Measurements from ENCODE around the gene MSH5.
A peak's percentile ranks its signal among the peaks of the same experiment; 100 is the strongest.

The MSH5 gene

DNA sequence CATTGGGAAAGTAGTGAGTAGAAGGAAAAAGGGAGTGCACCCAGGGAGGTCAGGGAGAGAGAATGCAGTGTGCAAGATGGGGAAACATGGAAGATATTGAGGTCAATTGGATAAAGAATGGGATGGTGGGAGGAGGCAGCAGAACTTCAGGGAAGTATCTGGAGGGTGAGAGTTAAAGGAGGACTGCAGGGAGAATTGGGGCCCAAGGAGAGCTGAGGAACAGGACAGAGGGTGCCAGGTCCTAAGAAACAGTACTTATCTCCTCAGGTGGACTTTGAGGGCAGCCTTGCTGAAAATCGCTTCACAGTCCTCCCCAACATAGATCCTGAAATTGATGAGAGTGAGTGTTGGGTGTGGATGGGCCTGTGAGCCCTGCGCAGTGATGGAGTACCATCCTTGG, 18.5 kb downstream of the MSH5 start:
- no peak for DNase-seq (ENCODE audit: low read depth in 2 of 2)

DNA sequence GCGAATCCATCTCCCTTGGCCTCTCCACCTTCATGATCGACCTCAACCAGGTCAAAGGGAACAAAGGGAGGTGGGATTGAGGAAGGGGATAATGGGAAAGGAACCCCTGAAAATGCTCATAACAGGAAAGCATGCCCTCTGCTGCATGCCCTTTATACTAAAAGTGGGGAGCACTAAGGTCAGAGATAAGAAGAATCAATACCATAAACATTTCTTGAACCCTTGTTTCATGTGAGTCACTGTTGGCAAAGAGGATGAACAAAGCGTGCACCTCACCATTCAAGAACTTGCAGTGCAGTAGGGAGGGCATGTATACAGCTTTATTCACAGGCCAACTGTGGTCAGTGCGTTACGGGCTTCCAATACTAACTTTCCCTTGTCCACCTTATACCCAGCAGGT, 21.0 kb downstream of the MSH5 start:
- DNase-seq (ENCODE audit: low read depth in 2 of 2), result no peak

DNA sequence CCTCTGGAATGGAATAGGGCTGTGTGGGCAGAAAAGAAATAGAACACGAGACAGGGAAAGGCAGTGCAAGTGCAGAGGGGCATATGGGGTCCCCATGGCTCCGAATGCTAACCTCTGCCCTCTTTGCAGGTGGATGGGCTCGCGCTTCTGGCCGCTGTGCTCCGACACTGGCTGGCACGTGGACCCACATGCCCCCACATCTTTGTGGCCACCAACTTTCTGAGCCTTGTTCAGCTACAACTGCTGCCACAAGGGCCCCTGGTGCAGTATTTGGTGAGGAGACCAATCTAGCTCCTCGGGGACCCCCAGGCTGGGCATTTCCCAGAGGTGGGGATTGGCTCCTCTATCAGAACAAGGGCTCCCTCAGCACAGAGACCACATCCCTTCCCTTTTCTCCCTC, 21.5 kb downstream of the MSH5 start:
- no peak for DNase-seq (ENCODE audit: low read depth in 2 of 2)

DNA sequence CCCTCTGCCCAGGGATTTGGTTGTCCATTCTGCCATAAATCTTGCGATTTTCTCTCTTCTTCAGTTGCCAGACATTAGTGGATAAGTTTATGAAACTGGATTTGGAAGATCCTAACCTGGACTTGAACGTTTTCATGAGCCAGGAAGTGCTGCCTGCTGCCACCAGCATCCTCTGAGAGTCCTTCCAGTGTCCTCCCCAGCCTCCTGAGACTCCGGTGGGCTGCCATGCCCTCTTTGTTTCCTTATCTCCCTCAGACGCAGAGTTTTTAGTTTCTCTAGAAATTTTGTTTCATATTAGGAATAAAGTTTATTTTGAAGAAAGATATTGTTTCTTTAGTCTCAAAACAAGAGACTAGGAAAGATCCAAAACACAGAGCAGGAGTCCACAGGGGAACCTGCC, 22.6 kb downstream of the MSH5 start, which contains the start of gene SAPCD1:
TSS of gene SAPCD1 (plus strand) at position 301 of the 400 bp plus-strand sequence. CDS start 399 bp downstream, outside the sequence.
- no peak for DNase-seq (ENCODE audit: low read depth in 2 of 2)

DNA sequence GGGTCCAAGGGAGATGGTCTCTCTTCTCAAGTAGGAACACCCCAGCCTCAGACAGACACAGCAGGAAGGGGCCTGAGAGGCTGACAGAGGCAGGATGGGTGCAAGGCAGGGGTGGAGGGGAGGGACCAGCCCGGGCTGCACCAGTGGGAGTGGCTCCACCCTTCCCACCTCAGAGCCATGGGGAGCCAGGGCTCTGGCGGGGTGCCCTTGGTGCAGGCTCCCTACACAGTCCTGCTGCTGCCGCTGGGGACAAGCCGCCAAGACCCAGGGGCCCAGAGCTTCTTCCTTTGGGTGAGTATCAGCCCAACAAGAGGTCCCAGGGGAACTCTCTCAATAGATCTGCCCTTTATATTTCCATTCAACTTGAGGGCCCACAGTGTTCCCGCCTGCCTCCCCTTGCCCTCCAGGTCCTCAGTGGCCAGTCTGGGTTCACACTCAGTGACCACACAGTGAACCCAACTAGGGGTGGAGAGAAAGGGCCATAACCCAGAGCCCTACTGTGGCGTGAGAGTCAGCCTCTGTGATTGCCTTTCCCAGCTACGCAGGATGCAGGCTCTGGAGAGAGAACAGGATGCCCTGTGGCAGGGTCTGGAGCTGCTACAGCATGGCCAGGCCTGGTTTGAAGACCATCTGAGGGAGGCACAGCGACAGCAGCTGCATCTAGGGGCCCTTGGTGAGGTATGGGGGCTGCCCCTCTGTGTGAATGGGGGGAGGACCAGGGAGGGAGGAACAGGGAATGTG, 23.2 kb downstream of the MSH5 start:
- no peak for DNase-seq (ENCODE audit: low read depth in 2 of 2)

DNA sequence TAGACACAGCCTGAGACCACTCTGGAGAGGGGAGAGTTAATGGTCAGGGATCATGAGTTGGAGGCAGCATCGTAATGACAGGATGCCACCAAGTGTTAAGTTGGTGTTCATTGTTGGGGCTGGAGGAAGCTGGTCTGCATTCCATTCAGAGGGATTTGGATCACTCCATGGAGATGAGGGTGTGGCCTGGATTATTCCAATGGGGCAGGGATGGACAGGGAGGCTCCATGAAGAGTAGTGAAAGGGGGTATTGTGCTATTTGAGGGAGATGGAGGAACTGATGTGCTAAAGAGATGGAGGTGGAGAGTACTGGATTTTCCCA, 23.8 kb downstream of the MSH5 start:
- DNase-seq (ENCODE audit: low read depth in 2 of 2), result peak in 1 of 2 experiments; percentile 17

DNA sequence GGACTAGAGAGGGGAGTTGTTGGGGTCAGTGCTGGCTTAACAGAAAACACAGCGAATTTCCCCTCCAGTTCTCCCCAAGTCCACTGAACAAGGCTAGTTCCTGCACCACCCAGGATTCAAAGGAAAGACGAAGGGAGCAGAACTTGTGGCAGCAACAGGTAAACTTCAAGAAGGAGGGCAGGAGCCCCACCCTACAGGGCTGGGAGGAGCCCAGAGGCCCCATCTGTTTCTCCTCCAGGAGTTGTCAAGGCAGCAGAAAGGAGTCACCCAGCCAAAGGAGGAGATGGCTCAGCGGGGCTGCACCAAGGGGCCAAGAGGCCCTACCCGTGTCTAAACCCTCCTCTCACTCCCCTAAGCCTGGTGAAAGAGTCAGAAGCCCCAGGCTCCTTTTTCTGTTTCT, 24.4 kb downstream of the MSH5 start:
- DNase-seq (ENCODE audit: low read depth in 2 of 2), result no peak

DNA sequence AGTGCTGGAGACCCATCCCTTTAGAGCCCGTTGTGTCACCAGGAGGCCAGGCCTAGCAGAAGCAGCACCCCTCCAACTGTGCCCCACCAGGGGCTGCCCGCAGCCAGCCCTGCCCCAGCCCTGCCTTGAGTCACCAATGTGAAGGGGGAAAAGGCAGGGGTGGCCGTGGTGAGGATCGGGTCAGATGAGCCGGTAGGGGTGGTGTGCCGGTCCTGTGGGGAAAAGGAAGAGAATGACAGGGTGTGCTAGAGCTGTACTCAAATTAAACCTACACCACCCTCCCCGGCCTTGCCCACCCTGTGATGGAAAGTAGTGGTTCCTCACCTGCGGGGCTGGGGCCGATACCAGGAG, 25.7 kb downstream of the MSH5 start:
- DNase-seq (ENCODE audit: low read depth in 2 of 2), result no peak

DNA sequence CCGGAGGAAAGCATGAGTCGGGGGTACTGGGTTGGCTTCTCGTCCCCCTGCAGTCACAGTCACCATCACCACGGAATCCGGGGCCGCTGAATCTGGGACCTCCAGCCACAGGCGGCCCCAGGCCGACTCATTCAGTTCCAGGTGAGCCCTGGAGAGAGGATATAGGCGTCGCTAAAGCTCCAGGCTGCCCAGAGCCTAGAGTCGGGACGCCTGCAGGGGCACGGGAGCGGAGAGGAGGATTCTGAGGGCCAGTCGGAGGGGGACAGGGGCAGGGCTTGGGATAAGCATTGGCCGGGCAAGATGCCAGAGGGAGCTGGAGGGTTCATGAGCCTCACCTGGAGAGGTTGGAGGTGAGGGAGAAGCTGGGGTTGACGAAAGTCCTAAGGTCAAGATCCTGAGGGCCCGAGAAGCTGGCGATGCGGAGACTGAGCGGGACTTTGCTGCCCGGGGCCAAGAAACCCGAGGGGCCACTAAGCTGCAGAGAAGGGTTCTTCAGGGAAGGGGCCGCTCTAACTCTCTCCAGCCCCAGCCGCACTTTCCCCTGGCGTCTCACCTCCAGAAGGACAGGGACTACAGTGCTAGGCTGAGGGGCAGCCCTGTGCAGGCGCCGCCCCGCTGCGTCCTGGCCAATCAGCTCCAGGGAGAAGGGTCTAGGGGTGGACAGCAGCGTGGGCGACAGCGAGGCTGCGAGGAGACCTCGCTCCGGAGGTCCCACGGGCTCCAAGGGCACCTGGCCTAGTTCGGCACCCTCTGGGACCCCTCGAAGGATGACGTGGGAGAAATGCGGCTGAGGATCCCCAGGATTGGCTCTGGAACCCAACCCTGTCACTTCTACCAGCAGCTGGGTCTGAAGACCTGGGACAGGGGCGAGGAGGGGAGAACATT, 26.3 kb downstream of the MSH5 start:
- no peak for DNase-seq (ENCODE audit: low read depth in 2 of 2)

DNA sequence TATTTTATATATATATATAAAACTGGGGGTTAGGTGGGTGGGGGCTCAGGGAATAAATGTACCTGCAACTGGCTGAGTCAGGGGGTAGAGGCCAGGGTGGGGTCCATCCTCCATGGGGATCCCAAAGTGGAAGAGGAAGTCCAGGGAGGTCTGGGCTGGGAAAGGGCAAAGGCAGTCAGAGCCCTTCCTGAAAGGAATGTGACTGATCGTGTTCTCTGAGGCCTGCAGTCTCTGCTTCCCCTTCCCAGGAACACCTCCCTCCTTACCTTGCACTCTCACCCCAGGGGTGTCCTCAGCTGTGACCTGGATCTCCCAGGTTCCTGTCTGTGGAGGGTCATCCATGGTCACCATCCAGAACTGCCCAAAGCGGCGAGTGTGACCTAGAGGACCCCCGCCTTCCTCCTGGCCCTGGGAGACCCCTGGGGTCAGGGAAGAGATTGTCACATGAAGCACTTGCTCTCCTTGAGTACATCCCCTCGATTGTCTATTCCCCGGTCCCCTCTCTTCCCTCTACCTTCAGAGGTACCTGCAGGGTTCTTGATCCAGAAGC, 27.4 kb downstream of the MSH5 start:
- DNase-seq (ENCODE audit: low read depth in 2 of 2), result no peak

DNA sequence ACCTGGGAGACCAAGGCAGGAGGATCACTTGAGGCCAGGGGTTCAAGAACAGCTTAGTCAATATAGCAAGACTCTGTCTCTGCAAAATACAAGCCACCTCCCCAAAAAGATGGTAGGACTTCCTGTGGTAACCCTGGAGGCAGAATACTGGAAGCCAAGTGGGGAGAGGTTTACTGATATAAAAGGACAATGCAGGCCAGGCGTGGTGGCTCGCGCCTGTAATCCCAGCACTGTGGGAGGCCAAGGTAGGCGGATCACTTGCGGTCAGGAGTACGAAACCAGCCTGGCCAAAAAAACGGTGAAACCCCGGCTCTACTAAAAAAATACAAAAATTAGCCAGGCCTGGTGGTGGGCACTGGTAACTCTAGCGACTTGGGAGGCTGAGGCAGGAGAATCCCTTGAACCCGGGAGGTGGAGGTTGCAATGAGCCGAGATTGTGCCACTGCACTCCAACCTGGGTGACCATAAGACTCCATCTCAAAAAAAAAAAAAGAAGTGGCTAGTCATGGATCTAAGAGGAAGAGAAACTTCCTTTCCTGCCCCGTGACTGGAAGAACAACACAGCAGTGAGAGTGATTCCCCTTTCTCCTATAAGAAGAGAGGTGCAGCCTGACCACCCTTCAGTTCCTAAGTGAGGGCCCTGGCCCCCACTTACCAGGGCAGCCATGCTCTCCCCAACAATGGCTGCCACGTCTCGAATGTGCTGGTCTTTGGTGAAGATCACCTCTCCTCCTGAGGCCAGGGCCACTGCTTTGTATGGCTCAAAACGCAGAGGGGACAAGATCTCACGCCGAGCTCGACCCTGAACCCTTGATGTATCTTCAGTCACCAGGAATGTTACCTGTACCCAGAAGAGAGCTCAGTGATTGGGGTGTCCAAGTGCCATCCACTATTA, 28.8 kb downstream of the MSH5 start:
- DNase-seq (ENCODE audit: low read depth in 2 of 2), result no peak

DNA sequence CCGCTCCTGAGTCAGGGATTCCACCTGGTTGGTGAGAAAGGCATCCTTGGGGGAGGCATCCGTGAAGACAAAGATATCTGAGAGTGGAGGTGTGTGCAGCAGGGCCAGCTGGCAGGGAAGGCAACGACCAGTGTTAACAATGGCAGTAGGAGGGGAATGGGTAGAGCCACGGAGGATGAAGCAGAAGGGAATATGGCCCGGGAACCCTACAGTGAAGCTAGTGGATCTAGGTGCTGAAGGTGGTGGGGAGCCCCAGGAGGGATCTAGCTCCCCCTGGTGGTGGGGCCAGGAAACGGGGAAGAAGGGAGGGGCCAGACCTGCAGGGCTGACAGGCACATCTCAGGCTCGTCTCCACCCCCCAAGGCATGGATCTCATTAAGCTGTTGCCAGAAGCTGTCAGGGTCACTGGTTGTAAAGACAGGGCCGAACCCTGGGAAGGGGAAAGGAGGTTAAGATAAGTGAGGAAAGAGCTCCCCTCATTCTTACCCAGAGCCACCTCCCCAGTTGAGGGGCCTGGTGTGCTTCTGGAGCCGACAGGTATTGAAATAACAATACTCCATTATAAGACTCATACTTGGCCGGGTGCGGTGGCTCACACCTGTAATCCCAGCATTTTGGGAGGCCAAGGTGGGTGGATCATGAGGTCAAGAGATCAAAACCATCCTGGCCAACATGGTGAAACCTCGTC, 30.0 kb downstream of the MSH5 start:
- no peak for DNase-seq (ENCODE audit: low read depth in 2 of 2)

DNA sequence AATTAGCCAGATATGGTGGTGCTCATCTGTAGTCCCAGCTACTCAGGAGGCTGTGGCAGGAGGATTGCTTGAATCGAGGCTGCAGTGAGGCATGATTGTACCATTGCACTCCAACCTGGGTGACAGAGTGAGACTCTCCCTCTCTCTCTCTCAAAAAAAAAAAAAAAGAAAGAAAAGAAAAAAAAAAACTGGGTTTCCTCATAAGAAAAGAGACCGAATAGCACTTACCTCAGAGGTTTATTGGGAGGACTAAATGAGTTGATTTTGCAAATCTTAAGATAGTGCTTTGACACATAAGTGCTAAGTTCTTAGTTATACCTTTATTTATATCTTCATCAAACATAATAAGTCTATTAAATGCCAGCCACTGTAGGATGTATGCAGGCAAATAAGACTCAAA, 31.1 kb downstream of the MSH5 start:
- DNase-seq (ENCODE audit: low read depth in 2 of 2), result no peak

DNA sequence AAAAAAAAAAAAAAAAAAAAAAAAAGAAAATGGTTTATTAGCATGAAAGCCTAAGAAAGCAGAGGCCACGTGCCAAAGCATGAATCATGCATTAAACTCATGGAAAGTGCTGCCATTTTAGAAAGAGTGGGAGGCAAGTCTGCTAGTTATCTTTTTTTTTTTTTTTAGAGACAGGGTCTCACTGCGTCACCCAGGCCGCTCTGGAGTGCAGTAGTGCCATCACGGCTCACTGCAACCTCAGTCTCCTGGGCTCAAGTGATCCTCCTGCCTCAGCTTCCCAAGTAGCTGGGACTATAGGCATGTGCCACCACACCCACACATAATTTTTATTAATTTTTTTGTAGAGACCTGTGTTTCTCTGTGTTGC, 32.2 kb downstream of the MSH5 start:
- DNase-seq (ENCODE audit: low read depth in 2 of 2), result no peak

DNA sequence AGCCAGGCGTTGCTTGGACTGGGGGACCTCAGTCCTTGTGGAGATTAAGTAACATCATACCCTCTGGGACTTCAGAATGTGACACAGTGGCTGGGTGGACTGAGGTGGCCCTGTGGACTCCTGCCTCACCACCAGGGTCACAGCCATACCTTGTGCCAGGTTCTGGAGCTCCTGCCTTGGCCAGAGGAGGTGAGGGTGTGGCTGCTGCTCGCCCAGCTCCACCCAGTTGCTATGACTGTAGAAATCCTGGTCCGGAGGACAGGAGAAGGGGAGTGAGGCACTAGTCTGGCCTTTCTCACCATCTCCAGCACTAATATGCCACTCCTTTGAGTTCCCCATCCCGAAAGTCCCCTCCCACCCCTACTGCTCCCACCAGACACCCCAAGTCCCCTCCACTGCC, 35.4 kb downstream of the MSH5 start:
- no peak for DNase-seq (ENCODE audit: low read depth in 2 of 2)

DNA sequence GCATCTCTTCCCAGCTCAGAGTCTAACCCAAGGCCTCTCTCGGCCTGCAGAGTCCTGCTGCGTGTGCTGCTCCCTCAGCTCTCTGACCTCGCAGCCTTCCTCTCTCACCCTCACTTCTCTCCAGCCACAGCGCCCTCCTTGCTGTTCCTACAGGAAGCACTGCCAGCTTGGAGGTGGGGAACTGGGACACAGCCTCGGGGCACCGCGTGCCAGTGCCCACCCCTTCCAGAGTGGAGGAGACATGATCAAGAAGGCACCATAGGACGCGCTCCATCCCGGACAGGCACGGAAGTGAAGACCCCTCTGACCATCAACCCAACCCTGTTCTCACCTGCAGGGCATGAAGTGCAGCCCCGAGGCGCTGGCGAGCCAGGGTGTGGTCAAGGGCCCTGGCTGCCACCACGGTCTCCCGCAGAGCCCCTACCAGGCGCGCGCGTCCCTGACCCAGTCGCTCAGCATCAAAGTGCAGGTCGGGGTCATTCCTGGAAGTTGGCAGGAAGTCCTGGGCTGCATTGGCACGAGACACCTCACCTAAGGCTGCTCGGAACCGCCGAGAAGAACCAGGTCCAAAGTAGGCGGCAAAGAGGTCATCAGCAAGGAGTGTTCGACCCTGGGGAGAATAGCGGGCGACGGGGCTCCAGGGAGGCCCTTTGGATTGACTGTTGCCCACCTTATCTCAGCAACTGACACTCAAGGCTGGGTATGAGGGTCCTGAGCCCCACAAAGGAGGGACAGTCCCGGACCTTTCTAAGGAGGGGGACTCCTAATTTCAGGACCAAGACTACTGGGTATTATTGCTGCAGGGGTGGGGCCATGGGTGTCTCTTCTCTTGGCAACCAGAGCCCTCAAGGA, 36.1 kb downstream of the MSH5 start:
- no peak for DNase-seq (ENCODE audit: low read depth in 2 of 2)

DNA sequence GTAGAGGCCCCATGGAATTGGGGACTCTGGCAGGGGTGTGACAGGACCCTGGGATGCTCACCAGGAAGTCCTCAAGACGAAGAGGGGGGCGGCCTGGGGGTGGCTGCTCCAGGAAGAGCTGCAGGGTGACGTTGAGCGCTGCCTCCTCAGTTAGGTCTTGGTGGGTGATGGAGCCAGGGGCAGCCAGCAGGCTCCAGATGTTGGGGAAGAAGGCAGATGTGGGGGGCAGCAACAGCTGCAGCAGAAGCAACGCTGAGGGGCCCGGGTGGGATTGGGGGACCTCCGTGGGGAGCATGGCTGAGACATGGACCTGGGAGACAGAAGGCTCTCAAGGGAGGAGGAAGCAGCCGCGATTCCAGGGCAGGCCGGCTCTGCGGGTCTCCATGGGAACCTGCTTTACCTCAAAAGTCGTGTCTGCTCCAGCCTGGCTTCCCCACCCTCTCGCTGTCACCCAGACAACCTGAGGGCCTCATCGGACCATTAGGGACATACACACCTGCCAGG, 36.7 kb downstream of the MSH5 start:
- no peak for DNase-seq (ENCODE audit: low read depth in 2 of 2)

DNA sequence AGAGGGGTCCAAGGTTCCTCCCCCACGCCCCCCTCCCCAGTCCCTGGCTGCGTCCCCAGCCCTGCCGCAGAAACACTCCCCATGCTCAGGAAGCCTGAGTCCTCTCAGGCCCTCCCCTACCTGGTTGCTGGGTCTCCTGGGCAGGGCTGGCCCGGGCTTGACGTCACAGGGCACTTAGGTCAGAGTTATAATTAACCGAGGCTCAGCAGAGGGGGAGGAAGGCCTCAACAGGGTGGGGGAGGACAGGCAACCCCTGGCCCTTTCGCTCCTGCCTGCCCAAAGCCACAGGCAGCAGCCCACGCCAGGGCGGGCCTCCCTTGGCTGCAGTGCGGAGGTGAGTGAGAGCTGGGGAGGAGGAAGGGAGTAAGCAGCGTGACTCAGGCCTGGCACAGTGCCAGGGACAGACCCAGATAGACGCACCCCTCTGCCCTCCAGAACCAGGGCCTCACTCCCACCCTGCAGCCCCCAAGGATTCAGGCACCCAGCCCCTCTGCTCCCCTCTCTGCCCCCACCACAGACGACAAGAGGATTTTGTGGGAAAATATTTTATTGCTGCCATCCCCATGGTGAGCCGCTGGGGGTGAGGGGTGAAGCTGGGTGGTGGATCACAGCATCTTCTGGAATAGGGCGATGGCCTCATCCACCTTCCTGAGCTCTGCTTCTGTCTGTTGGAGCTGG, 37.3 kb downstream of the MSH5 start, which contains the start of gene VWA7:
TSS of gene VWA7 (minus strand) at position 340 of the 678 bp plus-strand sequence. CDS start 549 bp downstream, outside the sequence.
- DNase-seq (ENCODE audit: low read depth in 2 of 2), result no peak

DNA sequence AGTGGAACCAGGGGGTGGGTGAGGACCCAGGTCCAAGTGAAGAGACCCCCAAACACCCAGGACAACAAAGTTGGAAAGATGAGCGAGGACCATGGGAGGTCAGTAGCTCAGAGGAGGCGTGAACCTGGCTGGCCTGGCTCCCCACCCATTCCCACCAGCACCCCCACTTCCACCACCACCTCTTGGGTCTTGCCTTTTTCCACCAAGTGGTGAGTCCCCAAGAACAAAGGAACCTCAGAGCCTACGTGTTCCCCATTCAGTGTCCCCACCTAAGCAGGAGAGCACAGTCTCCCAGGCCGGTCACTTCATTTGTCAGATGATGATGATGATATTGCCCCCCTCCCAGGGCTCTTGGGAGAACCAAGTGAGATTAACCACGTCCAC, 37.9 kb downstream of the MSH5 start:
- DNase-seq (ENCODE audit: low read depth in 2 of 2), result no peak

DNA sequence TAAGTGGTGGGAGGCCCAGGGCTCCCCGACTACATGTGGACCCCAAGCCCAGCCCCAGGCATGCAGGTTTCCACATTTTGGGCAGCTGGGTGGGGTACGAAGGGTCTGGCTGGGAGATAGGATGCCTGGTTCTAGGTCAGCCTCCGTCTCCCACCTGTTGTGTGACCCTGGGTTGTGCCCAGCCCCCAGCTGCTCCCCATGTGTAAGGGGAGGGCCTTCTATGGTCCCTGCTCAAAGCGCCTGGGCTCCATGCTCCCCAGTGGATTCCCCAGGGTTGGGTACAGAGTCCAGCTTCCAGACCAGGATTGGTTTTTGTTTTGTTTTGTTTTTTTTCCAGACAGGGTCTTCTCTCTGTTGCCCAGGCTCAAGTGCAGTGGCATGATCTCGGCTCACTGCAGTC, 38.4 kb downstream of the MSH5 start:
- no peak for DNase-seq (ENCODE audit: low read depth in 2 of 2)
